Activated T-cell treated with anti-CD3 and anti-CD28 coated beads, Interleukin-2, amount 50 U/mL, for 4 hours (primary cell): ENCODE measurements around the gene CCL14. TPM values are rescaled to one million over a fixed set of nuclear protein-coding genes. Genes with fewer than 3 reads are reported as not detected.

Experiments
- ATAC-seq, 2 donors: fragments of 200-7000 bp; cut with Tn5 transposase; one replicate each; pipeline ENCODE4 v1.10.0; 2021
- DNase-seq: peaks from one replicate; pipeline ENCODE4 v3.0.0-alpha.2; 2020
- H3K27me3 Mint-ChIP-seq: one replicate; pipeline ENCODE4 v1.8.0; 2021; ENCODE audit warnings: low read depth, mixed read lengths
- H3K36me3 Mint-ChIP-seq: one replicate; pipeline ENCODE4 v1.8.0; 2022; ENCODE audit warnings: mixed read lengths; ENCODE audit not compliant: insufficient read depth
- H3K4me1 Mint-ChIP-seq: one replicate; pipeline ENCODE4 v1.8.0; 2021; ENCODE audit warnings: low read depth, mixed read lengths
- H3K4me3 Mint-ChIP-seq: one replicate; pipeline ENCODE4 v1.8.0; 2021; ENCODE audit warnings: mild to moderate bottlenecking, moderate library complexity, mixed read lengths
- H3K9me3 Mint-ChIP-seq: one replicate; pipeline ENCODE4 v1.8.0; 2021; ENCODE audit warnings: mixed read lengths
- total RNA-seq, 3 donors: library from RNA; stranded (reverse); gene quantifications; one replicate each; pipeline ENCODE4 v1.2.1, GENCODE V29; 2021

Gene CCL14
- total RNA-seq, 3 donors from 2014 or later, result not detected

DNA sequence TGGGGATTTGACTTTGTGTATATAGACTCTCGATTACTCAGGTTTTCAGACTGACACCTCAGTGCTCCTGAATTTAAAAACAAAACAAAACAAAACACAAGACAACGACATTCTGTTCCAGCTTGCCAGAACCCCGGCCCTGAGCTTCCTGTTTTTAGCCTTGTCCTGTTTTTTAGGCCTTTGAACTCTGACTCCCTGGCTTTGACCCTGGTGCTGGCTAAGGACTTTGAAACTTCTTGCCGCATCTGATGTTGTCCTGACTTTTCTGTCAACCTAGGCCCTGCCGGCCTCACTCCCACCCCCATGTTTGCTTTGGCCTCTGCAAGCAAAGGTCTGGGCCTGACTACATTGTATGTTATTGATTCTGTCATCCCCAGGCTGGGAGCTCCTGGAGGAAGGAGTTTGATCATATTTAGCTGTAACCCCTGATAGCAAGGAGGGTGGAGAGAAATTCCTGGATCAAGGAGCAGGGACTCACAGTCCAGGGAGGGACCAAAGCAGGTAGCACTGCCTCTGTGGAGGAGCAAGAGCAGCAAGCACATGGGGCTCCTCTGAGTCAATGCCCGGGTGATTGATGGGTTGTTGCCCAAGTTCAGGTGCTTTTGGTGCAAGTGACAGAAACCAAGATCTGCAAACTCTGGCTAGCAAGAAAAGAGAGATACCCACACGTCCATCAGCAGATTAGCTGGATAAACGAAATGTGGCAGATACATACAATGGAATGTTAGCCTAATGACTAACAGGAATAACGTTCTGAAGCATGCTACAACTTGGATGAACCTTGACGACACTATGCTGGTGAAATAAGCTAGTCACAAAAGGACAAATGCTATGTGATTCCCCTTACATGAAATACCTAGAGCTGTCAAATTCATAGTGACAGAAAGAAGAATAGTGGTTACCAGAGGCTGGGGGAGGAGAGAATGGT is 12.9 kb downstream of the CCL14 start:
- ATAC-seq, result no peak
- H3K9me3 Mint-ChIP-seq, result no peaks in the 10 kb centered on the region

DNA sequence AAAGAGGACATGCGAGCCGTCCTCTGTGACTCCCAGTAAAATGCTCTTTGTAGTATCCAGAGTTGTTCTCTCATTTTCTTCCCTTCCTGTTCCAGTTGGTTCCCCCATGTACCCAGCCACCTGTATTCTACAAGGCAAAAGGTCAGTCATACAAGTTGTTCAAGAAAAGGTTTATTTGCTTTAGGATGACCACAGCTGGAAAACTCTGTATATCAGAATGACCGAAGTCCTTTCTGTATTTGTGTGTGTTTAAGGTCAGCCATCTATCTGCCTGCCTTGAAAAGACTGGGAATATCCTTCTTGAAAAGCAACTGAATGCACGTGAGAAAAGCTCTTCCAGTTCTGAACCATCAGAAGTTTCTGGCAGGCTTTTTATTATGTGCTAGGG is 13.6 kb downstream of the CCL14 start:
- Mint-ChIP-seq H3K36me3 (no peaks in the 10 kb centered on the region), H3K4me1 (peaks cover 6% of the 10 kb centered on the region), H3K4me3 (no peak overlapping the region), H3K27me3 (peaks cover 5% of the 10 kb centered on the region), H3K9me3 (no peaks in the 10 kb centered on the region)
- ATAC-seq, result no peak
- no peak for DNase-seq

More for the DNA sequence above, 12.9 kb downstream of the CCL14 start:
- DNase-seq, result no peak
- no peak overlapping the region for H3K4me3 Mint-ChIP-seq
- no peaks in the 10 kb centered on the region for H3K36me3 Mint-ChIP-seq
- H3K4me1 Mint-ChIP-seq, result peaks cover 6% of the 10 kb centered on the region
- H3K27me3 Mint-ChIP-seq, result peaks cover 6% of the 10 kb centered on the region

DNA sequence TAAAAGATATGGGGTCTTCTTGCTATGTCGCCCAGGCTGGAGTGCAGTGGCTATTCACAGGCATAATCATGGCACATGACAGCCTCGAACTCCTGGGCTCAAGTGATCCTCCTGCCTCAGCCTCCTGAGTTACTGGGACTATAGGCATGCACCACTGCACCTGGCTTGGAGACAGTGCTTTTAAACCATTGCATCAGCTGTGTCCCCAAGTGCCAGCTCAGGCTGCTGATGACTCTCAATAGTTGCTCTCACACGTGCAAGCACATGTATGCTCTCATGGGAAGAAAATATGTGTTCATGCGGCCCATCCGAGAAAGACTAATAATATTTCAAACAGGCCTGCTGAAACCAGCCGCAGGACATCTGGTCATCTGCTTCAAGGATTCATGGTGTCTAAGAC is 14.0 kb downstream of the CCL14 start:
- Mint-ChIP-seq H3K4me3 (no peak overlapping the region), H3K9me3 (no peaks in the 10 kb centered on the region), H3K4me1 (peaks cover 6% of the 10 kb centered on the region), H3K27me3 (peaks cover 3% of the 10 kb centered on the region), H3K36me3 (no peaks in the 10 kb centered on the region)
- ATAC-seq (no peak), DNase-seq (no peak)

DNA sequence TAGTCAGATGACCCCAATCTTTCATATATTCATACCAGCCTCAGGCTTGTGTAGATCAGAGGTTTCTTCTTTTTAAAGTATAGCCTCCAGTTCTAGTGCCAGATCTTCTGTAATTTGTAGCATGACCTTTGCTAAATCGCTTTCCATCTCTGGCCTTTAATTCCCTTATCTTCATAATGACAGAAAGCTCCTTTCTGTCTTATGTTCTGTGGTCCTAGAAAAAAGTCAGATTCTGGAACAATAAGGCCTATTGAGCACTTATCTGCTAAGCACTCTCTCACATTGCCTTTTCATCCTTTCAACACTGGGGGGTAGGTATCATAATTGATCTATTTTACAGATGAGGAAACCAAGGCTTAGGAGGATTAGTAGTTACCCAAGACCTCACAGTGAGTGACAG is 14.5 kb downstream of the CCL14 start:
- Mint-ChIP-seq H3K9me3 (no peaks in the 10 kb centered on the region), H3K36me3 (no peaks in the 10 kb centered on the region), H3K4me1 (peaks cover 6% of the 10 kb centered on the region), H3K4me3 (no peak overlapping the region), H3K27me3 (peaks cover 3% of the 10 kb centered on the region)
- no peak for DNase-seq
- ATAC-seq, result no peak

DNA sequence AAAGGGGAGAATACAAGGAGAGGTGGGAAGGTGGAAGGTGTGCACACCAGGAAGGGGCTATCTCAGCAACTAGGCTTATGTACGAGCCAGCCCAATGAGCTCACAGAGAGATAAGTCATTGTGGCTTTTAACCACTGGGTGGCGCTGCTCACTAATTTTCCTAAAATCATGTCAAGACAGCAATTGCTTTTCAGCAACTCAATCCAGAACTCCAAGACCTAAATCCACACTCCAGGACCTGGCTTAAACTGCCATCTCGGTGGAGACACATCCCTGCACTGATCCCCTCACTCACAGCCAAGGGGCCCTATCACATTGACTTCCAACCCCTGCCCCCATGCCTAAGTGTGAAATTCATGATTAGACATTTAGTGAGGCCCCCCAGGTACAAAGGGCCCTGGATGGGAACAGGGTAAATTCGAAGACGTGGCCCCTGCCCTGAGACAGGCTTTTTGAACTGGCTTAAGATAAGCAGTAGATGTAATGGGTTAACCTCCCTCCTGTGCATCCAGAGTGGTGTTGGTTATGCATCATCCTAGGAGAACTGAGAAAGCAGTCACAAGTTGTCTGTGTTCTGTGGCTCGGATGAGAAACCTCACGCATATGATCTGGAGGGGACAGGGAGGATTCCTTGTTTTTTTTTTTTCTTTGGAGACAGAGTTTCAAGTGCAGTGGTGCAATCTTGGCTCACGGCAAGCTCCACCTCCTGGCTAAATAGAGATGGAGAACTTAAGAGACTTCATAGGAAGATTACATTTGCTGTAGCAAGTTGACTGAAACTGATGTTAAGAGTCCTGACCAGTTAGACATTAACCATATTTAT is 16.8 kb downstream of the CCL14 start:
- Mint-ChIP-seq H3K9me3 (no peaks in the 10 kb centered on the region), H3K4me1 (peaks cover 2% of the 10 kb centered on the region), H3K36me3 (no peaks in the 10 kb centered on the region), H3K27me3 (no peaks in the 10 kb centered on the region), H3K4me3 (no peak overlapping the region)
- ATAC-seq, result peak; percentile 53 to 70
- peak; percentile 65 for DNase-seq

DNA sequence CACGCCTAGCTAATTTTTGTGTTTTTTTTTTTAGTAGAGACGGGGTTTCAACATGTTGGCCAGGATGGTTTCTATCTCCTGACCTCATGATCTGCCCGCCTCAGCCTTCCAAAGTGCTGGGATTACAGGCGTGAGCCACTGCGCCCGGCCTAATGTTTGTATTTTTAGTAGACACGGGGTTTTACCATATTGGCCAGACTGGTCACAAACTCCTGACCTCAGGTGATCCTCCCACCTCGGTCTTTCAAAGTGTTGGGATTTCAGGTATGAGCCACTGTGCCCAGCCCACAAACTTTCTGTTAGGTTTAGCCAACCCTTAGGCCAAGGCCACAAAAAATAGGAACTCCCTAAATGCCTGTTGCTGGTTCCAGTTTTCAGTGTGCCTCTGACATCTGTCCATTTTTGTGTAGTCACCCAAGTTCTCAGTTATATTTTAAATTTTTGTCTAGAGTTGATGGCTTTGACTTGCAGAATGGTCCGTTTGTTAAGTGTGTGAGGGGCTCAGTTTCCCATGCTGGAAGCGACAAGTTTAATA is 17.9 kb downstream of the CCL14 start:
- H3K4me1 Mint-ChIP-seq, result peaks cover 2% of the 10 kb centered on the region
- ATAC-seq (no peak), DNase-seq (no peak)
- H3K36me3 Mint-ChIP-seq, result no peaks in the 10 kb centered on the region
- no peak overlapping the region for H3K4me3 Mint-ChIP-seq
- H3K27me3 Mint-ChIP-seq, result no peaks in the 10 kb centered on the region
- H3K9me3 Mint-ChIP-seq, result no peaks in the 10 kb centered on the region

DNA sequence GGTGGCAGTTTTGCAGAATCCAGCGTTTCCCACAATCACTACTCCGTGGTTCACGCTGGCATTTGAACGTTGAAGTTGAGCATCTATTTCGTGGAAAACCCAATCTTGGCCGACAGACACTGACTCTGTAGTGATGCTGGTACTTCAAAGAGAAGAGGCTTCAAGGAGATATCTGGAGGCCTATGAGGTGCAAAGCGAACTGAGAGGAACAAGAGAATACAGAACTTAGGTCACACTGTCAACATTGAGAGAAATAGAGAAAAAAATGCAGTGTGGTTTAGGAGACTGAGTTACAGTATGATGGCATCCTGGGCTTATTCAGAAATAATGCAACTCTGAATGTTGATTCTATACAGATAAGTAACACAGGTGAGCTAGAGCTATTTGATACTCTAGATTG is 21.3 kb downstream of the CCL14 start:
- H3K36me3 Mint-ChIP-seq, result no peaks in the 10 kb centered on the region
- H3K27me3 Mint-ChIP-seq, result peaks cover 2% of the 10 kb centered on the region
- H3K4me1 Mint-ChIP-seq, result peaks cover 2% of the 10 kb centered on the region
- DNase-seq (no peak), ATAC-seq (no peak)
- no peak overlapping the region for H3K4me3 Mint-ChIP-seq
- H3K9me3 Mint-ChIP-seq, result no peaks in the 10 kb centered on the region

DNA sequence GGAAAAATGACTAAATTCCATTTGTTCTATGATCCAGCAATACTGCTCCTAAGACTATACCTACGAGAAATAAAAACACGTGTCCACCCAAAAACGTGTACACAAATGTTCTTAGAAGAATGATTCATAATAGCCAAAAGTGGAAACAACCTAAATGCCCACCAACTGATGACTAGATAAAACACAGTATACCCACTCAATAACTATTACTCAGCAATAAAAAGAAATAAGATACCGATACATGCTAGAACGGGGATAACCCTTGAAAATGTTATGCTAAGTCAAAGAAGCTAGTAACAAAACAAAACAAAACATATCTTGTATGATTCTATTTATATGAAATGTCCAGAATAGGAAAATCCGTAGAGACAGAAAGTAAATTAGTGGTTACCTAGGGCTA is 22.9 kb downstream of the CCL14 start:
- no peaks in the 10 kb centered on the region for H3K9me3 Mint-ChIP-seq
- no peak for ATAC-seq
- no peaks in the 10 kb centered on the region for H3K36me3 Mint-ChIP-seq
- no peak overlapping the region for H3K4me3 Mint-ChIP-seq
- DNase-seq, result no peak
- H3K4me1 Mint-ChIP-seq, result no peaks in the 10 kb centered on the region
- H3K27me3 Mint-ChIP-seq, result peaks cover 3% of the 10 kb centered on the region

DNA sequence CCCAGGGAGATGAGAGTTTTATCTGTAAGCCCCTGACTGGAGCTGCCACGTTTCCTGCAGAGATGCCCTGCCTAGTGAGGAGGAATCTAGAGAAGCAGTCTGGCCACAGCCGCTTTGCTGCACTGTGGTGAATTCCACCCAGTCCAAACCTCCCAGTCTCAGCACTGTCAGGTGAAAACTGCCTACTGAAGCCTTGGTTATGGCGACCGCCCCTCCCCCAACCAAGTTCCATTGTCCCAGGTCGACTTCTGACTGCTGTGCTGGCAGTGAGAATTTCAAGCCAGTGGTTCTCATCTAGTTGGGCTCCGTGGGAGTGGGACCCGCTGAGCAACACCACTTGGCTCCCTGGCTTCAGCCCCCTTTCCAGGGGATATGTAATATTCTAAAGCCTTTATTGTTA is 32.8 kb downstream of the CCL14 start:
- Mint-ChIP-seq H3K4me3 (no peak overlapping the region), H3K36me3 (no peaks in the 10 kb centered on the region), H3K4me1 (no peaks in the 10 kb centered on the region), H3K27me3 (peaks cover 7% of the 10 kb centered on the region), H3K9me3 (no peaks in the 10 kb centered on the region)
- ATAC-seq (no peak), DNase-seq (no peak)

DNA sequence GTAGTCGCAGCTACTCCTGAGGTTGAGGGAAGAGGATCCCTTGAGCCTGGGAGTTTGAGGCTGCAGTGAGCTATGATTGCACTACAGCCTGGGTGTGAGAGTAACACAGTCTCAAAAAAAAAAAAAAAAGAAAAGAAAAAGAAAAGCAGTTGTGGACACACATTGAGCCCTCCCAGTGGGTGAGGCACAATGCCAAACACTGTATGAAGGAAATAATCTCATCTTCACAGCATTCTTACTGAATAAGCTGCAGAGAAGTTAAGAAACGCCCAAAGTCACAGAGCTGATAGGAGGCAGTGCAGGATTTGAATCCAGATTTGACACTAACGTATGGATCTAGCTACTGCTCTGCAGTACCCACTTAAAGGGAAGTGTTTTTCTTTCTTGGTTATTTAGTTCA is 37.1 kb downstream of the CCL14 start:
- no peak for ATAC-seq

DNA sequence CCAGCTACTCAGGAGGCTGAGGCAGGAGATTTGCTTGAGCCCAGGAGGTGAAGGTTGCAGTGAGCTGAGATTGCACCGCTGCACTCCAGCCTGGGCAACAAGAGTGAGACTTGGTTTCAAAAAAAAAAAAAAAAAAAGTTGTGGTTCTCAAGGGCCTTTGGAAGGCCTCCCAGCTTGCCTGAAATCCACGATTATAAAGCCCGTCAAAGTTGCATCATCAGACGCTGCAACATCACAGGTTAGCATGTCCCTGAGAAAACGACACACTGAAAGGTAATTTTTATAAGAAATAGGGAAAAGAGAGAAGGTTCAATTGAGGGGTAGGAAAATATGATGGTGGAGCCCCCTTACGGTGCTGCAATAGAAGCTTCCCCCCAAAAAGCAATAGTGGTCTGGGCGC is 38.4 kb downstream of the CCL14 start:
- Mint-ChIP-seq H3K36me3 (no peaks in the 10 kb centered on the region), H3K9me3 (no peaks in the 10 kb centered on the region), H3K27me3 (no peaks in the 10 kb centered on the region), H3K4me3 (no peak overlapping the region), H3K4me1 (no peaks in the 10 kb centered on the region)
- DNase-seq, result no peak
- no peak for ATAC-seq

More for the DNA sequence above, 37.1 kb downstream of the CCL14 start:
- Mint-ChIP-seq H3K9me3 (no peaks in the 10 kb centered on the region), H3K27me3 (no peaks in the 10 kb centered on the region), H3K4me3 (no peak overlapping the region), H3K4me1 (no peaks in the 10 kb centered on the region), H3K36me3 (no peaks in the 10 kb centered on the region)
- DNase-seq, result no peak

DNA sequence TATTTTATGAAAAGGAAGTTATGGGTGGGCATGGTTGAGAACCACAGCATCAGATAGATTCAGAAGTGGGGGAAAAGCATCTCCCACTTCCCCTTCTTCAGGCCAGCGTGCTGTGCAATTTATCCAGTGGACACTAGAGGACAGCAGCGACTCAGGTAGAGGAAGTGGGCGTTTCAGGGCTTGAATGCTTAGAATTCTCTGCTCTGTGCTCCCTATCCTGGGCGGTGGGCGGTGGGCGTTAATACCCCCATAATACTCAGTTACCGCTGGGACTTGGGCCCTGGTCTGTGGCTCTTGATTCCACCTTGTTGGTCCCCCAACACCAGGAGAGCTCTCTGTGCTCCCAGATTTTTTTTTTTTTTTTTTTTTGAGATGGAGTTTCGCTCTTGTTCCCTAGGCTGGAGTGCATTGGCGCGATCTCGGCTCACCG is 39.4 kb downstream of the CCL14 start:
- Mint-ChIP-seq H3K36me3 (no peaks in the 10 kb centered on the region), H3K27me3 (no peaks in the 10 kb centered on the region), H3K9me3 (no peaks in the 10 kb centered on the region), H3K4me1 (no peaks in the 10 kb centered on the region), H3K4me3 (no peak overlapping the region)
- ATAC-seq, result peak; percentile 66 to 74
- peak; percentile 24 for DNase-seq

DNA sequence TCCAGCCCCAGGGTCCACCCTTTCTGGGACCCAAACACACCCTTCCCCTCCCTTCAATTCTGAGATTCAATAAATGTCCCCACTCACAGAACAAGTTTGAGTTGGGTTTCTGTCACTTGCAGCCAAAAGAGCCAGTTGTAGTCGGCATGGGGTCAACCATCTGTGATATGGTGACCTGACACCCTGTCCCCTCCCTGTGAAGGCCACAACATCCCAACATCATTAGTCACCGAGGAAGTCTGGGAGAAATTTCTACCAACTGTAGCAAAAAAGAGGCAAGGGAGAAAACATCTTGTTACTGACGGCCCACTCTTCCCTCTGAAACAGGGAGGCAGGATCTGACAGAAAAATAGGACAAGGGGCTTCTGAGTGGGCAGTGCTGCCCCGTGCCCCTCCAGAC is 42.4 kb downstream of the CCL14 start:
- Mint-ChIP-seq H3K27me3 (no peaks in the 10 kb centered on the region), H3K36me3 (no peaks in the 10 kb centered on the region), H3K9me3 (no peaks in the 10 kb centered on the region), H3K4me1 (no peaks in the 10 kb centered on the region), H3K4me3 (no peak overlapping the region)
- no peak for ATAC-seq
- DNase-seq, result no peak

DNA sequence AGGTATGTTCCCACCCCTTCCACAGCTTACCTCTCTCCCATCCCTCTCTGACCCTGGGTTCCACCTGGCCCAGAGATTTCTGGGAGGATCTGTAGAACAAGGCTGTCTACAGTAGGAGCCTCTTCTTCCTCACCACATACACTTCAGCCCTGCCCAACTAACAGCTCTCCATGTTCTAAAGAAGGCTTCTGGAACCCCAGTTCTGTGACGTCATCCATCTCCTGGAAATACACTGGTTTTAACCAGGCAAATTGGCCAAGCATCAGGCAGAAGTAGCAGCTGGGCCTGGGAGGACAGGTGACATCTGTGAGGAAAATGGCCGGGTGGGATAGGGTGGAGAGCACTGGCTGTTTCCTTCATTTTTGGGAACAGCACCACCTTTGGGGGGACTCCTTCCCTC is 43.0 kb downstream of the CCL14 start, which contains the start of gene LYZL6:
Gene LYZL6 (minus strand): TSS at position 177 of the 400 bp plus-strand sequence. CDS start 4,357 bp downstream, outside the sequence.
- Mint-ChIP-seq H3K9me3 (no peaks in the 10 kb centered on the region), H3K27me3 (no peaks in the 10 kb centered on the region), H3K4me3 (no peak within 1 kb of the TSS), H3K36me3 (no peaks in the 10 kb centered on the region), H3K4me1 (peaks cover 2% of the 10 kb centered on the region)
- no peak for DNase-seq
- no peak for ATAC-seq
